NB4 (cell line): Measurements from ENCODE around the gene ELP1.

Experiments used
- CTCF ChIP-seq: IDR thresholded peaks from one replicate; pipeline ENCODE4 v1.5.1; 2012; ENCODE audit warnings: low read depth, low read length
- MAX ChIP-seq: IDR thresholded peaks from 2 replicates; pipeline ENCODE4 v1.6.1; 2011; ENCODE audit warnings: low read depth, low read length
- POLR2A ChIP-seq: IDR thresholded peaks from 2 replicates; pipeline ENCODE4 v1.6.1; 2011; ENCODE audit warnings: mild to moderate bottlenecking; ENCODE audit not compliant: insufficient read length; ENCODE audit errors: extremely low read depth

- TF ChIP-seq CTCF = no peak
- no peak for TF ChIP-seq POLR2A
- no peak for TF ChIP-seq MAX
Measured at GRCh38 chr9:108830272-108830671, 103.7 kb downstream of the ELP1 start.
